ENCODE measurements around the gene DCLK2. TPM values are rescaled to one million over a fixed set of nuclear protein-coding genes. Genes with fewer than 3 reads are reported as not detected.

DCLK2 gene
- total and polyA plus RNA-seq, 2 donors (not counting 1 experiment from before 2014, with no cell fraction given) = 0.91 to 3.3 TPM

DNA sequence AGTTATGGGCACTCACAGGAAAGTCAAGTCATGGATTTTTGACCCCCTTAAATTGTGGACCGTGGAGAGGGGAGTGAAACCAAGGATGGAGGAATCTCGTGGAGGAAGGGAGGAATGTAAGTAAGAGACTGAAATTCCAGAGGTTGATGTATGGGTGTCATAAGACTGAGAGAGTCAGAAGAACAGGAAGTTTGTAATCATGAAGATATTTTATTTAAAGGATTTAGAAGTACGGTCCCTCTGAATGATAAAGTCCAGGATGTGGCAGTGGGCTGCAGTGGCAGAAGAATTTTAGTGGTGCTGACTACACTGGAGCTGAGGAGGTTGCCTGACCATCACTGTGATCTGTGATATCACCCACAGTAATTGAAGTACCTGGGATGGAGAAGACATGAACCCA is 57.8 kb downstream of the DCLK2 start:
- ATAC-seq (ENCODE audit: low read depth) (no peak), DNase-seq (no peak)
- H3K36me3 ChIP-seq (replicated peaks in 1 of 2; ENCODE audit: control extremely low read depth in 1 of 2, control insufficient read depth in 1 of 2, extremely low read depth in 1 of 2, insufficient read depth in 2 of 2, low read length in 1 of 2) = no peaks in the 10 kb centered on the region
- no peak overlapping the region for H3K4me3 ChIP-seq (ENCODE audit: control extremely low read depth in 1 of 5, extremely low read depth in 1 of 5, insufficient read depth in 1 of 5, low read depth in 2 of 5, low read length in 4 of 5)
- no peak for TF ChIP-seq EZH2 (IDR thresholded peaks at IDR 0.05; ENCODE audit: borderline replicate concordance, insufficient read depth, low read depth, low read length, poor library complexity, severe bottlenecking)
- CTCF ChIA-PET = interaction anchor here (1.3 kb wide), 1 partner anchor 10 kb away, joined by 3 read pairs; no protein-coding TSS in a partner anchor
- Mint-ChIP-seq H3K27me3 (peaks cover 5% of the 10 kb centered on the region), H3K9me3 (ENCODE audit: insufficient read depth) (no peaks in the 10 kb centered on the region), H3K4me1 (peaks cover 11% of the 10 kb centered on the region), H3K4me3 (no peak overlapping the region), H3K27ac (no peak overlapping the region)
- H2AFZ ChIP-seq (ENCODE audit: insufficient read depth, low read depth, low read length, poor library complexity, severe bottlenecking) = no peak overlapping the region
- peaks cover 13 to 17% of the 10 kb centered on the region in 2 donors for H3K4me1 ChIP-seq (ENCODE audit: control insufficient read depth in 2 of 2, insufficient read depth in 2 of 2, low read length in 2 of 2)
- intact Hi-C loops (cut with micrococcal nuclease) = no loop called here
- 80% methylated on average over 3 of the region's 3 CpGs for WGBS (ENCODE audit: insufficient coverage)
- no peak overlapping the region for H3K9ac ChIP-seq (ENCODE audit: low read length)
- H3K27me3 ChIP-seq (replicated peaks in 1 of 4; ENCODE audit: control extremely low read depth in 1 of 4, control insufficient read depth in 3 of 4, insufficient read depth in 4 of 4, low read length in 3 of 4) = peaks cover 0 to 8% (median 0%) of the 10 kb centered on the region in 4 experiments
- no peak overlapping the region for H3K27ac ChIP-seq (ENCODE audit: low read length in 2 of 2)
- H3K9me3 ChIP-seq (ENCODE audit: control extremely low read depth in 1 of 3, control insufficient read depth in 2 of 3, insufficient read depth in 1 of 3, low read length in 2 of 3) = no peaks in the 10 kb centered on the region
- POLR2A ChIA-PET = interaction anchor here (0.7 kb wide), 1 partner anchor 13 kb away, joined by 3 read pairs; no protein-coding TSS in a partner anchor
- no peaks in the 10 kb centered on the region for H4K20me1 ChIP-seq (ENCODE audit: control insufficient read depth, insufficient read depth, low read length, poor library complexity, severe bottlenecking)
- H3K4me2 ChIP-seq (replicated peaks; ENCODE audit: low read depth, low read length, poor library complexity, severe bottlenecking) = peak overlapping the region; percentile 24
- H3K79me2 ChIP-seq (ENCODE audit: control insufficient read depth, insufficient read depth, low read length) = no peaks in the 10 kb centered on the region

- CTCF ChIA-PET = no interaction called here
- H3K4me2 ChIP-seq (replicated peaks; ENCODE audit: low read depth, low read length, poor library complexity, severe bottlenecking) = no peak overlapping the region
- POLR2A ChIA-PET = no interaction called here
- Mint-ChIP-seq H3K4me3 (no peak overlapping the region), H3K27ac (no peak overlapping the region), H3K27me3 (peaks cover 5% of the 10 kb centered on the region), H3K9me3 (ENCODE audit: insufficient read depth) (no peaks in the 10 kb centered on the region), H3K4me1 (peaks cover 11% of the 10 kb centered on the region)
- H3K9ac ChIP-seq (ENCODE audit: low read length) = no peak overlapping the region
- H3K36me3 ChIP-seq (replicated peaks in 1 of 2; ENCODE audit: control extremely low read depth in 1 of 2, control insufficient read depth in 1 of 2, extremely low read depth in 1 of 2, insufficient read depth in 2 of 2, low read length in 1 of 2) = no peaks in the 10 kb centered on the region
- peaks cover 13 to 17% of the 10 kb centered on the region in 2 donors for H3K4me1 ChIP-seq (ENCODE audit: control insufficient read depth in 2 of 2, insufficient read depth in 2 of 2, low read length in 2 of 2)
- H3K27me3 ChIP-seq (replicated peaks in 1 of 4; ENCODE audit: control extremely low read depth in 1 of 4, control insufficient read depth in 3 of 4, insufficient read depth in 4 of 4, low read length in 3 of 4) = peaks cover 0 to 8% (median 0%) of the 10 kb centered on the region in 4 experiments
- H3K9me3 ChIP-seq (ENCODE audit: control extremely low read depth in 1 of 3, control insufficient read depth in 2 of 3, insufficient read depth in 1 of 3, low read length in 2 of 3) = no peaks in the 10 kb centered on the region
- intact Hi-C loops (cut with micrococcal nuclease) = no loop called here
- no peak overlapping the region for H2AFZ ChIP-seq (ENCODE audit: insufficient read depth, low read depth, low read length, poor library complexity, severe bottlenecking)
- no peaks in the 10 kb centered on the region for H3K79me2 ChIP-seq (ENCODE audit: control insufficient read depth, insufficient read depth, low read length)
- DNase-seq = no peak
- no peak overlapping the region for H3K4me3 ChIP-seq (ENCODE audit: control extremely low read depth in 1 of 5, extremely low read depth in 1 of 5, insufficient read depth in 1 of 5, low read depth in 2 of 5, low read length in 4 of 5)
- TF ChIP-seq, protein P1, sequence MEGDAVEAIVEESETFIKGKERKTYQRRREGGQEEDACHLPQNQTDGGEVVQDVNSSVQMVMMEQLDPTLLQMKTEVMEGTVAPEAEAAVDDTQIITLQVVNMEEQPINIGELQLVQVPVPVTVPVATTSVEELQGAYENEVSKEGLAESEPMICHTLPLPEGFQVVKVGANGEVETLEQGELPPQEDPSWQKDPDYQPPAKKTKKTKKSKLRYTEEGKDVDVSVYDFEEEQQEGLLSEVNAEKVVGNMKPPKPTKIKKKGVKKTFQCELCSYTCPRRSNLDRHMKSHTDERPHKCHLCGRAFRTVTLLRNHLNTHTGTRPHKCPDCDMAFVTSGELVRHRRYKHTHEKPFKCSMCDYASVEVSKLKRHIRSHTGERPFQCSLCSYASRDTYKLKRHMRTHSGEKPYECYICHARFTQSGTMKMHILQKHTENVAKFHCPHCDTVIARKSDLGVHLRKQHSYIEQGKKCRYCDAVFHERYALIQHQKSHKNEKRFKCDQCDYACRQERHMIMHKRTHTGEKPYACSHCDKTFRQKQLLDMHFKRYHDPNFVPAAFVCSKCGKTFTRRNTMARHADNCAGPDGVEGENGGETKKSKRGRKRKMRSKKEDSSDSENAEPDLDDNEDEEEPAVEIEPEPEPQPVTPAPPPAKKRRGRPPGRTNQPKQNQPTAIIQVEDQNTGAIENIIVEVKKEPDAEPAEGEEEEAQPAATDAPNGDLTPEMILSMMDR (IDR thresholded peaks at IDR 0.05) = no peak
- TF ChIP-seq EZH2 (IDR thresholded peaks at IDR 0.05; ENCODE audit: borderline replicate concordance, insufficient read depth, low read depth, low read length, poor library complexity, severe bottlenecking) = no peak
- ATAC-seq (ENCODE audit: low read depth) = no peak
- H4K20me1 ChIP-seq (ENCODE audit: control insufficient read depth, insufficient read depth, low read length, poor library complexity, severe bottlenecking) = no peaks in the 10 kb centered on the region
- no peak overlapping the region for H3K27ac ChIP-seq (ENCODE audit: low read length in 2 of 2)
Measured at GRCh38 chr4:150136481-150136880, 58.2 kb downstream of the DCLK2 start.
